Motor neuron (in vitro differentiated cells): ENCODE results near the gene CIC. TPM values are rescaled to one million over a fixed set of nuclear protein-coding genes. Genes with fewer than 3 reads are reported as not detected.

ENCODE experiments used
- ATAC-seq, 8 experiments: fragments of 200-7000 bp; cut with Tn5 transposase; replicated peaks in 6 of 8; 2 replicates each; pipeline ENCODE4 v1.8.0; 2021; ENCODE audit warnings: mild to moderate bottlenecking in 8 of 8, moderate library complexity in 8 of 8
- H3K27ac ChIP-seq, 2 donors: fragments of 250-450 bp; sonication (Bioruptor Pico); 2 replicates each; pipeline ENCODE4 v1.9.0; 2021; ENCODE audit warnings: antibody characterized with exemption in 2 of 2, mild to moderate bottlenecking in 2 of 2, moderate library complexity in 1 of 2
- H3K4me1 ChIP-seq, 2 donors: fragments of 250-450 bp; sonication (Bioruptor Pico); replicated peaks in 1 of 2; 2 replicates each; pipeline ENCODE4 v1.6.1; 2021; ENCODE audit warnings: antibody characterized with exemption in 2 of 2, mild to moderate bottlenecking in 2 of 2, moderate library complexity in 1 of 2
- H3K4me3 ChIP-seq, 5 donors: fragments of 250-450 bp; sonication (Bioruptor Pico); 2 replicates each; pipeline ENCODE4 v1.9.0; 2021; ENCODE audit warnings: antibody characterized with exemption in 5 of 5, mild to moderate bottlenecking in 5 of 5, moderate library complexity in 4 of 5
- WGBS, 10 experiments: fragments of 450-650 bp; shearing (Covaris generic); methylation state at CpG; one replicate each; pipeline ENCODE4 v1.0.0; 2022; 5-methylcytosine and 5-hydroxymethylcytosine counted together
- in situ Hi-C, 9 experiments: fragments of 400-800 bp; cut with MboI; loops; one replicate each; pipeline ENCODE4 v1.15.0; 2021; ENCODE audit warnings: low sequenced_read_pairs in 9 of 9, low pct_unique_long_range_greater_than_20kb in 2 of 9; ENCODE audit not compliant: unreplicated experiment in 9 of 9
- total RNA-seq, 8 experiments: library from RNA; unstranded; fragments of 300-600 nt; gene quantifications; 2 replicates each; pipeline versions ENCODE4 v1.2.3 to v1.2.4, GENCODE V29; 2022

CIC gene
- total RNA-seq, 8 experiments from 2014 or later, result 15.8 to 59.1 (median 27.9) TPM

- H3K4me1 ChIP-seq, result no peaks in the 10 kb centered on the region
- no peak overlapping the region for H3K4me3 ChIP-seq
- no peak overlapping the region for H3K27ac ChIP-seq
- 100% methylated on average over 1 to 6 of the region's 27 CpGs; no CpG with 5 or more reads in 6 of the 10 experiments for WGBS, 10 experiments
- in situ Hi-C loops, result no loop called here
- ATAC-seq, result no peak
These were observed 23.2 kb downstream of the CIC start for GRCh38 chr19:42292042-42292960.

GRCh38 chr19:42292963-42293362 is 23.9 kb downstream of the CIC start:
- in situ Hi-C loops, result no loop called here
- H3K4me3 ChIP-seq, result no peak overlapping the region
- WGBS, 10 experiments, result no CpG with 5 or more reads among the region's 14 CpGs
- no peak for ATAC-seq
- H3K4me1 ChIP-seq, result no peaks in the 10 kb centered on the region
- no peak overlapping the region for H3K27ac ChIP-seq

- WGBS, 10 experiments, result 77 to 80% methylated on average over 1 to 3 of the region's 17 CpGs; no CpG with 5 or more reads in 8 of the 10 experiments
These were observed 24.5 kb downstream of the CIC start for GRCh38 chr19:42293540-42293939.

GRCh38 chr19:42293948-42294347 is 24.9 kb downstream of the CIC start:
- WGBS, 10 experiments, result 80% methylated on average over 1 of the region's 15 CpGs; no CpG with 5 or more reads in 8 of the 10 experiments
- ATAC-seq, result no peak
- H3K4me1 ChIP-seq, result no peaks in the 10 kb centered on the region
- in situ Hi-C loops, result no loop called here
- no peak overlapping the region for H3K27ac ChIP-seq
- no peak overlapping the region for H3K4me3 ChIP-seq

More at GRCh38 chr19:42293540-42293939, 24.5 kb downstream of the CIC start:
- in situ Hi-C loops, result no loop called here
- no peak overlapping the region for H3K4me3 ChIP-seq
- H3K27ac ChIP-seq, result no peak overlapping the region
- no peaks in the 10 kb centered on the region for H3K4me1 ChIP-seq
- ATAC-seq, result peak in 3 of 8 experiments; percentile 5 to 11 (median 9)

- 90% methylated on average over 8 of the region's 24 CpGs; no CpG with 5 or more reads in 9 of the 10 experiments for WGBS, 10 experiments
- ATAC-seq, result peak in 1 of 8 experiments; percentile 3
- in situ Hi-C loops, result no loop called here
- H3K4me1 ChIP-seq, result no peaks in the 10 kb centered on the region
- H3K27ac ChIP-seq, result no peak overlapping the region
- no peak overlapping the region for H3K4me3 ChIP-seq
These were observed 25.6 kb downstream of the CIC start for GRCh38 chr19:42294471-42295137.

GRCh38 chr19:42295342-42295741 is 26.3 kb downstream of the CIC start:
- no peaks in the 10 kb centered on the region for H3K4me1 ChIP-seq
- ATAC-seq, result no peak
- no peak overlapping the region for H3K4me3 ChIP-seq
- in situ Hi-C loops, result no loop called here
- 70% methylated on average over 2 of the region's 5 CpGs; no CpG with 5 or more reads in 9 of the 10 experiments for WGBS, 10 experiments
- no peak overlapping the region for H3K27ac ChIP-seq

- WGBS, 10 experiments, result 43 to 100% (median 100%) methylated on average over 1 to 3 of the region's 6 CpGs; no CpG with 5 or more reads in 5 of the 10 experiments
- peak; percentile 60 to 87 (median 74) for ATAC-seq
- in situ Hi-C loops, result no loop called here
- Histone ChIP-seq H3K4me3 (no peak overlapping the region), H3K27ac (no peak overlapping the region), H3K4me1 (no peaks in the 10 kb centered on the region)
These were observed 26.9 kb downstream of the CIC start for GRCh38 chr19:42295831-42296525.

GRCh38 chr19:42297039-42297438 is 28.0 kb downstream of the CIC start:
- in situ Hi-C loops, result no loop called here
- 75 to 96% (median 90%) methylated on average over 1 to 9 of the region's 15 CpGs; no CpG with 5 or more reads in 5 of the 10 experiments for WGBS, 10 experiments
- ATAC-seq, result no peak
- no peak overlapping the region for H3K27ac ChIP-seq
- peaks cover 0 to 6% of the 10 kb centered on the region in 2 donors for H3K4me1 ChIP-seq
- no peak overlapping the region for H3K4me3 ChIP-seq

- peak within 1 kb of the TSS; percentile 52 to 86 (median 56) for H3K4me3 ChIP-seq
- peak; percentile 32 to 49 (median 39) for ATAC-seq
- H3K4me1 ChIP-seq, result peaks cover 9 to 13% of the 10 kb centered on the region in 2 donors
- peak within 1 kb of the TSS; percentile 82 to 84 for H3K27ac ChIP-seq
- in situ Hi-C loops, result no loop called here
- WGBS, 10 experiments, result 0 to 89% (median 7%) methylated on average over 1 to 13 of the region's 21 CpGs; no CpG with 5 or more reads in 5 of the 10 experiments
These were observed 32.7 kb downstream of the CIC start, which contains the start of gene PRR19 for GRCh38 chr19:42301646-42302203. Gene PRR19, plus strand, starts transcription at chr19:42302132. Its CDS starts 7,453 bp downstream, at chr19:42309585.

- ATAC-seq, result no peak
- Histone ChIP-seq H3K4me3 (peak overlapping the region; percentile 23 to 86 (median 52)), H3K4me1 (peaks cover 9 to 13% of the 10 kb centered on the region in 2 donors), H3K27ac (peak overlapping the region; percentile 82 to 84)
- in situ Hi-C loops, result no loop called here
- WGBS, 10 experiments, result 80 to 90% (median 80%) methylated on average over 1 to 4 of the region's 11 CpGs; no CpG with 5 or more reads in 7 of the 10 experiments
These were observed 34.0 kb downstream of the CIC start for GRCh38 chr19:42303101-42303464.

GRCh38 chr19:42303876-42304275 is 34.8 kb downstream of the CIC start:
- ATAC-seq, result no peak
- 50 to 100% (median 95%) methylated on average over 1 to 8 of the region's 8 CpGs for WGBS, 10 experiments
- Histone ChIP-seq H3K4me3 (no peak overlapping the region), H3K4me1 (peaks cover 9 to 13% of the 10 kb centered on the region in 2 donors), H3K27ac (no peak overlapping the region)
- in situ Hi-C loops, result no loop called here

- WGBS, 10 experiments, result 78 to 100% (median 88%) methylated on average over 1 to 8 of the region's 22 CpGs; no CpG with 5 or more reads in 4 of the 10 experiments
- H3K4me1 ChIP-seq, result peaks cover 7 to 9% of the 10 kb centered on the region in 2 donors
- no peak overlapping the region for H3K4me3 ChIP-seq
- in situ Hi-C loops, result no loop called here
- no peak for ATAC-seq
- no peak overlapping the region for H3K27ac ChIP-seq
These were observed 37.6 kb downstream of the CIC start for GRCh38 chr19:42306646-42307045.
